H9 (cell line): ENCODE measurements around the gene STX11. TPM values are rescaled to one million over a fixed set of nuclear protein-coding genes. Genes with fewer than 3 reads are reported as not detected.

Experiments
- DNase-seq: peaks from one replicate; pipeline ENCODE4 v3.0.0-alpha.2; 2017
- H2AFZ ChIP-seq: one replicate; pipeline ENCODE4 v1.6.1; 2013; ENCODE audit warnings: mild to moderate bottlenecking, low read length, control low read depth, moderate library complexity
- H2AK5ac ChIP-seq: 2 replicates; pipeline ENCODE4 v1.6.1; 2013; ENCODE audit warnings: low read length, control low read depth, mixed read lengths; ENCODE audit not compliant: insufficient read length
- H2BK120ac ChIP-seq: one replicate; pipeline ENCODE4 v1.6.1; 2013; ENCODE audit warnings: low read depth, mild to moderate bottlenecking, low read length, control low read depth, inconsistent platforms; ENCODE audit not compliant: poor library complexity, severe bottlenecking
- H2BK12ac ChIP-seq: 2 replicates; pipeline ENCODE4 v1.6.1; 2013; ENCODE audit warnings: low read length, control low read depth, mixed read lengths, low read depth; ENCODE audit not compliant: insufficient read length
- H2BK15ac ChIP-seq: 2 replicates; pipeline ENCODE4 v1.6.1; 2013; ENCODE audit warnings: low read depth, low read length, control low read depth
- H2BK20ac ChIP-seq: one replicate; pipeline ENCODE4 v1.6.1; 2013; ENCODE audit warnings: low read depth, mild to moderate bottlenecking, low read length, control low read depth, inconsistent platforms; ENCODE audit not compliant: poor library complexity, severe bottlenecking
- H2BK5ac ChIP-seq: 2 replicates; pipeline ENCODE4 v1.6.1; 2013; ENCODE audit warnings: low read length, control low read depth, mixed read lengths; ENCODE audit not compliant: insufficient read length
- H3K14ac ChIP-seq: 2 replicates; pipeline ENCODE4 v1.6.1; 2013; ENCODE audit warnings: low read length, control low read depth; ENCODE audit not compliant: insufficient read depth
- H3K18ac ChIP-seq: 2 replicates; pipeline ENCODE4 v1.6.1; 2013; ENCODE audit warnings: low read depth, mild to moderate bottlenecking, mixed read lengths, low read length, control low read depth; ENCODE audit not compliant: insufficient read length
- H3K23ac ChIP-seq: 2 replicates; pipeline ENCODE4 v1.6.1; 2013; ENCODE audit warnings: low read length, control low read depth, mixed read lengths, low read depth; ENCODE audit not compliant: insufficient read length
- H3K23me2 ChIP-seq: 2 replicates; pipeline ENCODE4 v1.6.1; 2013; ENCODE audit warnings: low read depth, mild to moderate bottlenecking, mixed read lengths, low read length, control low read depth; ENCODE audit not compliant: insufficient read length, poor library complexity, severe bottlenecking
- H3K27ac ChIP-seq: 2 replicates; pipeline ENCODE4 v1.5.1; 2013; ENCODE audit warnings: low read length, control low read depth, mixed read lengths, low read depth; ENCODE audit not compliant: insufficient read length
- H3K27me3 ChIP-seq: 2 replicates; pipeline ENCODE4 v1.6.1; 2013; ENCODE audit warnings: low read length, control low read depth, inconsistent platforms; ENCODE audit not compliant: insufficient read depth
- H3K4ac ChIP-seq: 2 replicates; pipeline ENCODE4 v1.6.1; 2013; ENCODE audit warnings: low read depth, mild to moderate bottlenecking, control low read depth, inconsistent platforms, low read length, moderate library complexity
- H3K4me1 ChIP-seq: 2 replicates; pipeline ENCODE4 v1.6.1; 2013; ENCODE audit warnings: low read length, control low read depth, inconsistent platforms; ENCODE audit not compliant: insufficient read depth
- H3K4me2 ChIP-seq: 2 replicates; pipeline ENCODE4 v1.6.1; 2013; ENCODE audit warnings: low read length, control low read depth, mixed read lengths; ENCODE audit not compliant: insufficient read length, insufficient read depth
- H3K56ac ChIP-seq: 2 replicates; pipeline ENCODE4 v1.6.1; 2013; ENCODE audit warnings: low read depth, mild to moderate bottlenecking, mixed read lengths, low read length, control low read depth; ENCODE audit not compliant: insufficient read length
- H3K79me1 ChIP-seq: 2 replicates; pipeline ENCODE4 v1.6.1; 2013; ENCODE audit warnings: low read depth, mild to moderate bottlenecking, moderate library complexity, low read length, control low read depth, inconsistent platforms; ENCODE audit not compliant: insufficient read depth, poor library complexity, severe bottlenecking
- H3K79me2 ChIP-seq: 2 replicates; pipeline ENCODE4 v1.6.1; 2013; ENCODE audit warnings: low read length, control low read depth, inconsistent platforms; ENCODE audit not compliant: insufficient read depth
- H3K9ac ChIP-seq: 2 replicates; pipeline ENCODE4 v1.6.1; 2013; ENCODE audit warnings: low read length, control low read depth, mixed read lengths; ENCODE audit not compliant: insufficient read length; ENCODE audit errors: extremely low read depth
- H3K9me3 ChIP-seq: one replicate; pipeline ENCODE4 v1.6.1; 2013; ENCODE audit warnings: low read depth, low read length, inconsistent platforms; ENCODE audit not compliant: control insufficient read depth
- H3T11ph ChIP-seq: one replicate; pipeline ENCODE4 v1.6.1; 2013; ENCODE audit warnings: mild to moderate bottlenecking, low read length, control low read depth, inconsistent platforms
- H4K20me1 ChIP-seq: one replicate; pipeline ENCODE4 v1.6.1; 2013; ENCODE audit not compliant: control insufficient read depth, insufficient read length, insufficient read depth
- H4K5ac ChIP-seq: 2 replicates; pipeline ENCODE4 v1.6.1; 2013; ENCODE audit warnings: low read depth, mild to moderate bottlenecking, mixed read lengths, low read length, control low read depth; ENCODE audit not compliant: insufficient read length
- H4K8ac ChIP-seq: replicated peaks from 2 replicates; pipeline ENCODE4 v1.6.1; 2013; ENCODE audit warnings: low read length, control low read depth, mixed read lengths, low read depth; ENCODE audit not compliant: insufficient read length
- H4K91ac ChIP-seq: 2 replicates; pipeline ENCODE4 v1.6.1; 2013; ENCODE audit warnings: low read depth, mild to moderate bottlenecking, moderate library complexity, mixed read lengths, low read length, control low read depth; ENCODE audit not compliant: insufficient read length
- H3K27ac Mint-ChIP-seq, 3 experiments: 2 replicates in 2 of 3; 3 replicates in 1 of 3; pipeline ENCODE4 v1.8.0; 2020 to 2021; ENCODE audit warnings: mixed read lengths in 3 of 3, mild to moderate bottlenecking in 1 of 3, moderate library complexity in 1 of 3
- H3K27me3 Mint-ChIP-seq: 2 replicates; pipeline ENCODE4 v1.8.0; 2021; ENCODE audit warnings: low read depth, mild to moderate bottlenecking, moderate library complexity, mixed read lengths
- H3K36me3 Mint-ChIP-seq, 3 experiments: 2 replicates in 2 of 3; 3 replicates in 1 of 3; pipeline ENCODE4 v1.8.0; 2020 to 2021; ENCODE audit warnings: low read depth in 3 of 3, mixed read lengths in 3 of 3; ENCODE audit not compliant: insufficient read depth in 1 of 3
- H3K4me1 Mint-ChIP-seq, 2 experiments: 2 replicates each; pipeline ENCODE4 v1.8.0; 2020; ENCODE audit warnings: mixed read lengths in 2 of 2
- H3K4me3 Mint-ChIP-seq, 2 experiments: 2 replicates in 1 of 2; 3 replicates in 1 of 2; pipeline ENCODE4 v1.8.0; 2020 to 2021; ENCODE audit warnings: mild to moderate bottlenecking in 2 of 2, mixed read lengths in 2 of 2, moderate library complexity in 1 of 2
- H3K9me3 Mint-ChIP-seq, 2 experiments: 2 replicates in 1 of 2; 3 replicates in 1 of 2; pipeline ENCODE4 v1.8.0; 2020; ENCODE audit warnings: mild to moderate bottlenecking in 2 of 2, mixed read lengths in 2 of 2, moderate library complexity in 1 of 2
- WGBS: extraction: QIAGEN DNeasy Blood & Tissue Kit; methylation state at CpG from one replicate; pipeline ENCODE4 v1.1.7; 2013; ENCODE audit warnings: missing lambda C conversion rate, low lambda C conversion rate, mixed read lengths; ENCODE audit not compliant: insufficient read length; ENCODE audit errors: extremely low coverage; 5-methylcytosine and 5-hydroxymethylcytosine counted together
- total RNA-seq: library from RNA; stranded (reverse); gene quantifications from 2 replicates; pipeline ENCODE4 v1.2.1, GENCODE V29; 2021
- TF ChIP-seq, protein P1 (sequence below): fragments of 200-600 bp; sonication (generic); conservative IDR thresholded peaks from 3 replicates; pipeline ENCODE4 v1.8.0; 2021; ENCODE audit warnings: antibody characterized with exemption, mild to moderate bottlenecking

Gene STX11
- total RNA-seq, 1 experiment from 2014 or later: 0.22 TPM

DNA sequence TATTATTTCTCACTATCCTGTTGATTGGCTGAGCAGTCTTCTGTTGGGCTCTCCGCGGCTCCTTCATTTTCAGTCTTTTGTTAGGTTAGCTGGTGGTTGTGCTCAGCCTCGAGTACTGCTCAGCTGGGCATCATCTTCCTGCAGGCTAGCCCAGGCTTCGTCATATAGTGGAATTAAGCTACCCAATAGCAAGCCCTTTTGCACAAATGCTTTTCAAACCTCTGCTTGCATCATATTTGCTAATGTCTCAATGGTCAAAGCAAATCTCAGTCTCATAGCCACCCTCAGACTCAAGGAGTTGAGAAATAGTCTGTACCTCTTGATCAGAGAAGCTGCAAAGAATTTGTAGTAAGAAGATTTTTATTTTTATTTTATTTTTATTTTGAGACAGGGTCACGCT lies 23.7 kb downstream of the STX11 start:
- H3K79me1 ChIP-seq: no peaks in the 10 kb centered on the region
- TF ChIP-seq, protein P1, sequence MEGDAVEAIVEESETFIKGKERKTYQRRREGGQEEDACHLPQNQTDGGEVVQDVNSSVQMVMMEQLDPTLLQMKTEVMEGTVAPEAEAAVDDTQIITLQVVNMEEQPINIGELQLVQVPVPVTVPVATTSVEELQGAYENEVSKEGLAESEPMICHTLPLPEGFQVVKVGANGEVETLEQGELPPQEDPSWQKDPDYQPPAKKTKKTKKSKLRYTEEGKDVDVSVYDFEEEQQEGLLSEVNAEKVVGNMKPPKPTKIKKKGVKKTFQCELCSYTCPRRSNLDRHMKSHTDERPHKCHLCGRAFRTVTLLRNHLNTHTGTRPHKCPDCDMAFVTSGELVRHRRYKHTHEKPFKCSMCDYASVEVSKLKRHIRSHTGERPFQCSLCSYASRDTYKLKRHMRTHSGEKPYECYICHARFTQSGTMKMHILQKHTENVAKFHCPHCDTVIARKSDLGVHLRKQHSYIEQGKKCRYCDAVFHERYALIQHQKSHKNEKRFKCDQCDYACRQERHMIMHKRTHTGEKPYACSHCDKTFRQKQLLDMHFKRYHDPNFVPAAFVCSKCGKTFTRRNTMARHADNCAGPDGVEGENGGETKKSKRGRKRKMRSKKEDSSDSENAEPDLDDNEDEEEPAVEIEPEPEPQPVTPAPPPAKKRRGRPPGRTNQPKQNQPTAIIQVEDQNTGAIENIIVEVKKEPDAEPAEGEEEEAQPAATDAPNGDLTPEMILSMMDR: no peak
- H3K14ac ChIP-seq: no peak overlapping the region
- no peak overlapping the region for H3K18ac ChIP-seq
- Mint-ChIP-seq H3K4me3 (no peak overlapping the region), H3K9me3 (peaks cover 0 to 3% of the 10 kb centered on the region in 2 experiments; a peak in 1 of 5 replicates), H3K27ac (no peak overlapping the region), H3K36me3 (no peaks in the 10 kb centered on the region), H3K4me1 (no peaks in the 10 kb centered on the region; a peak in 1 of 4 replicates), H3K27me3 (peaks cover 4% of the 10 kb centered on the region; the same call in 1 of the 2 replicates)
- no peaks in the 10 kb centered on the region for H3K27me3 ChIP-seq
- no peak overlapping the region for H2BK15ac ChIP-seq
- H3K4me1 ChIP-seq: no peaks in the 10 kb centered on the region
- DNase-seq: no peak
- H3T11ph ChIP-seq: no peak overlapping the region
- H4K20me1 ChIP-seq: no peaks in the 10 kb centered on the region
- H3K9me3 ChIP-seq: no peaks in the 10 kb centered on the region
- H2BK20ac ChIP-seq: no peak overlapping the region
- no peak overlapping the region for H4K8ac ChIP-seq
- H3K4ac ChIP-seq: no peak overlapping the region
- H4K91ac ChIP-seq: no peak overlapping the region
- no peak overlapping the region for H2BK5ac ChIP-seq
- H3K79me2 ChIP-seq: no peaks in the 10 kb centered on the region
- no peaks in the 10 kb centered on the region for H3K23me2 ChIP-seq
- H4K5ac ChIP-seq: no peak overlapping the region
- no peak overlapping the region for H3K27ac ChIP-seq
- no peak overlapping the region for H3K9ac ChIP-seq
- H3K56ac ChIP-seq: no peak overlapping the region
- no peak overlapping the region for H2BK120ac ChIP-seq
- H3K4me2 ChIP-seq: no peak overlapping the region
- H2BK12ac ChIP-seq: no peak overlapping the region
- H3K23ac ChIP-seq: no peak overlapping the region
- no CpG with 5 or more reads among the region's 5 CpGs for WGBS
- H2AFZ ChIP-seq: no peak overlapping the region
- no peak overlapping the region for H2AK5ac ChIP-seq
